ENCODE data around the gene LDLRAD3. TPM values are rescaled to one million over a fixed set of nuclear protein-coding genes. Genes with fewer than 3 reads are reported as not detected.

The LDLRAD3 gene
- polyA plus RNA-seq, 1 donor (not counting 4 experiments of a cell fraction or from before 2014, with no cell fraction given) = 13.1 TPM

DNA sequence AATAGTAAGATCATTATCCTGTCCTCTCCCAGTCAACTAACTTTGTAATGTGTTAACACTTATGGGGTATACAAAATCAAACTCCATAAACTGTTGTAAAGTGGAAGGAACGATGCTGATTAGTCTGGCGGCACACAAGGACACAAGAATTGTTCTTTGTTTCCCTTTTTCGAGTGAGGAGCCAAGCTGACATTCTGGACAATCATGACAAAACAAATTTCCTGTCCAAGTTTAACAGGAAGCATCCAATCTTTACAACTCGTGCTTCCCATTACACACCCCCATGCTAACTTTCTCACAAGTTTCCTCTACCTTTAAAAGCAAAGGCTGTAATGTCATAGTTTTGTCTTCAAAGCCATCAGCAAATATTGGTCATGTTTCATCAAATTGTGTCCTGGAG is 20.4 kb upstream of the LDLRAD3 start:
- no peak for FAIRE-seq
- no peaks in the 10 kb centered on the region for H4K20me1 ChIP-seq (ENCODE audit: control insufficient read depth, extremely low read depth, insufficient read depth, low read length)
- peaks cover 23% of the 10 kb centered on the region for H3K4me1 ChIP-seq (ENCODE audit: control insufficient read depth, extremely low read depth, insufficient read depth, low read length)
- H3K79me2 ChIP-seq (ENCODE audit: control insufficient read depth, insufficient read depth, low read length) = no peaks in the 10 kb centered on the region
- H3K9ac ChIP-seq (ENCODE audit: control insufficient read depth, extremely low read depth, insufficient read depth, low read length) = no peak overlapping the region
- H3K9me3 ChIP-seq (ENCODE audit: control insufficient read depth, low read depth, low read length) = no peaks in the 10 kb centered on the region
- H3K4me2 ChIP-seq (ENCODE audit: control insufficient read depth, extremely low read depth, insufficient read depth, low read depth, low read length) = no peak overlapping the region
- TF ChIP-seq, protein P1, sequence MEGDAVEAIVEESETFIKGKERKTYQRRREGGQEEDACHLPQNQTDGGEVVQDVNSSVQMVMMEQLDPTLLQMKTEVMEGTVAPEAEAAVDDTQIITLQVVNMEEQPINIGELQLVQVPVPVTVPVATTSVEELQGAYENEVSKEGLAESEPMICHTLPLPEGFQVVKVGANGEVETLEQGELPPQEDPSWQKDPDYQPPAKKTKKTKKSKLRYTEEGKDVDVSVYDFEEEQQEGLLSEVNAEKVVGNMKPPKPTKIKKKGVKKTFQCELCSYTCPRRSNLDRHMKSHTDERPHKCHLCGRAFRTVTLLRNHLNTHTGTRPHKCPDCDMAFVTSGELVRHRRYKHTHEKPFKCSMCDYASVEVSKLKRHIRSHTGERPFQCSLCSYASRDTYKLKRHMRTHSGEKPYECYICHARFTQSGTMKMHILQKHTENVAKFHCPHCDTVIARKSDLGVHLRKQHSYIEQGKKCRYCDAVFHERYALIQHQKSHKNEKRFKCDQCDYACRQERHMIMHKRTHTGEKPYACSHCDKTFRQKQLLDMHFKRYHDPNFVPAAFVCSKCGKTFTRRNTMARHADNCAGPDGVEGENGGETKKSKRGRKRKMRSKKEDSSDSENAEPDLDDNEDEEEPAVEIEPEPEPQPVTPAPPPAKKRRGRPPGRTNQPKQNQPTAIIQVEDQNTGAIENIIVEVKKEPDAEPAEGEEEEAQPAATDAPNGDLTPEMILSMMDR (optimal IDR thresholded peaks at IDR 0.05 in 1 of 3, IDR thresholded peaks at IDR 0.05 in 1 of 3, conservative IDR thresholded peaks at IDR 0.05 in 1 of 3; ENCODE audit: extremely low read depth in 1 of 3, insufficient read depth in 2 of 3, low read length in 3 of 3) = no peak
- TF ChIP-seq EZH2 (IDR thresholded peaks at IDR 0.05; ENCODE audit: low read length) = no peak
- no peaks in the 10 kb centered on the region for H3K9me1 ChIP-seq (ENCODE audit: control insufficient read depth, extremely low read depth, insufficient read depth, low read length)
- no peak overlapping the region for H3K27ac ChIP-seq (ENCODE audit: control insufficient read depth, insufficient read depth, low read length)
- DNase-seq (ENCODE audit: low read depth, low spot score) = no peak
- dilution Hi-C loops (cut with MboI; ENCODE audit: extremely low pct_ligation_motif_present, low sequenced_read_pairs) = no loop called here
- no peaks in the 10 kb centered on the region for H3K36me3 ChIP-seq (ENCODE audit: control insufficient read depth in 2 of 2, extremely low read depth in 1 of 2, insufficient read depth in 2 of 2, low read length in 2 of 2)
- H2AFZ ChIP-seq (ENCODE audit: control insufficient read depth, low read length) = no peak overlapping the region
- H3K27me3 ChIP-seq (ENCODE audit: control insufficient read depth, extremely low read depth, insufficient read depth, low read length) = no peaks in the 10 kb centered on the region
- no peak overlapping the region for H3K4me3 ChIP-seq (ENCODE audit: control insufficient read depth in 2 of 3, extremely low read depth in 1 of 3, insufficient read depth in 2 of 3, low read depth in 1 of 3, low read length in 3 of 3)

DNA sequence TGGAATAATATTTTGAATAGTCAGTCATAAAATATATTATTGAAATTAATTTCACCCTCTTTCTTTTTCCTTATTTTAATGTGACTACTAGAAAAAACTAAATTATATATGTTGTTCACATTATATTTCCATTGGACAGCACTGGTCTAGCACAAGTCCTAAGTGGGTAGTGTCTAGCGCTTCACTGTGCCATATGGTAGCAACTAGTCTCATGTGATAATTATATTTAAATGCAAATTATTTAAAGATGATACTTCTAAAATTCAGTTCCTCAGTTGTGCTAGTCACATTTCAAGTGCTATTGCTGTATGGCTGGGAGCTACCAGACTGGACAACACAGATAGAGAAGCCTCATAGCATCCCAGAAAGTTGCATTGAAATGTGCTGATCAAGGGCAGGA is 19.1 kb upstream of the LDLRAD3 start:
- Histone ChIP-seq H4K20me1 (ENCODE audit: control insufficient read depth, extremely low read depth, insufficient read depth, low read length) (no peaks in the 10 kb centered on the region), H3K9me3 (ENCODE audit: control insufficient read depth, low read depth, low read length) (no peaks in the 10 kb centered on the region), H3K4me2 (ENCODE audit: control insufficient read depth, extremely low read depth, insufficient read depth, low read depth, low read length) (no peak overlapping the region), H3K4me1 (ENCODE audit: control insufficient read depth, extremely low read depth, insufficient read depth, low read length) (peaks cover 24% of the 10 kb centered on the region), H3K27me3 (ENCODE audit: control insufficient read depth, extremely low read depth, insufficient read depth, low read length) (no peaks in the 10 kb centered on the region), H3K27ac (ENCODE audit: control insufficient read depth, insufficient read depth, low read length) (no peak overlapping the region), H3K36me3 (ENCODE audit: control insufficient read depth in 2 of 2, extremely low read depth in 1 of 2, insufficient read depth in 2 of 2, low read length in 2 of 2) (no peaks in the 10 kb centered on the region), H3K79me2 (ENCODE audit: control insufficient read depth, insufficient read depth, low read length) (no peaks in the 10 kb centered on the region), H3K9ac (ENCODE audit: control insufficient read depth, extremely low read depth, insufficient read depth, low read length) (no peak overlapping the region), H3K4me3 (ENCODE audit: control insufficient read depth in 2 of 3, extremely low read depth in 1 of 3, insufficient read depth in 2 of 3, low read depth in 1 of 3, low read length in 3 of 3) (no peak overlapping the region), H3K9me1 (ENCODE audit: control insufficient read depth, extremely low read depth, insufficient read depth, low read length) (no peaks in the 10 kb centered on the region), H2AFZ (ENCODE audit: control insufficient read depth, low read length) (no peak overlapping the region)
- dilution Hi-C loops (cut with MboI; ENCODE audit: extremely low pct_ligation_motif_present, low sequenced_read_pairs) = no loop called here
- no peak for FAIRE-seq
- TF ChIP-seq EZH2 (IDR thresholded peaks at IDR 0.05; ENCODE audit: low read length) = no peak
- TF ChIP-seq, protein P1 (optimal IDR thresholded peaks at IDR 0.05 in 1 of 3, IDR thresholded peaks at IDR 0.05 in 1 of 3, conservative IDR thresholded peaks at IDR 0.05 in 1 of 3; ENCODE audit: extremely low read depth in 1 of 3, insufficient read depth in 2 of 3, low read length in 3 of 3) = no peak
- DNase-seq (ENCODE audit: low read depth, low spot score) = no peak

All from keratinocyte (primary cell).